Gastroesophageal sphincter (tissue), 4 donors: ENCODE results near the gene SLC13A1. TPM values are rescaled to one million over a fixed set of nuclear protein-coding genes. Genes with fewer than 3 reads are reported as not detected.

Source experiments
- ATAC-seq: fragments of 150-250 bp; one replicate; pipeline ENCODE4 v1.9.1; 2016; ENCODE audit warnings: mild to moderate bottlenecking, moderate library complexity
- H3K27ac ChIP-seq, 4 donors: fragments of 200-600 bp; sonication (generic) in 3 of 4; 1 replicate in 3 of 4; 2 replicates in 1 of 4; pipeline ENCODE4 v1.5.1; 2016 to 2019
- H3K27me3 ChIP-seq: fragments of 200-600 bp; sonication (generic); one replicate; pipeline ENCODE4 v1.5.1; 2019
- H3K36me3 ChIP-seq, 2 donors: fragments of 200-600 bp; sonication (generic); one replicate each; pipeline ENCODE4 v1.5.1; 2019; ENCODE audit warnings: control low read depth in 1 of 2
- H3K4me1 ChIP-seq, 3 donors: fragments of 200-600 bp; sonication (generic); 1 replicate in 2 of 3; 2 replicates in 1 of 3; pipeline ENCODE4 v1.5.1; 2016 to 2019; ENCODE audit warnings: control low read depth in 2 of 3
- H3K4me3 ChIP-seq, 2 donors: fragments of 200-600 bp; sonication (generic); one replicate each; pipeline ENCODE4 v1.5.1; 2019; ENCODE audit warnings: mild to moderate bottlenecking in 1 of 2, moderate library complexity in 1 of 2
- H3K9me3 ChIP-seq, 3 donors: fragments of 200-600 bp; sonication (generic); one replicate each; pipeline ENCODE4 v1.5.1; 2017 to 2019; ENCODE audit warnings: control low read depth in 2 of 3
- EP300 ChIP-seq: sonication (generic); formaldehyde crosslinking; IDR thresholded peaks from one replicate; pipeline ENCODE4 v1.6.1; 2017; ENCODE audit warnings: antibody characterized with exemption, mild to moderate bottlenecking
- POLR2A ChIP-seq, 2 donors: fragments of 450-650 bp; IDR thresholded peaks; one replicate each; pipeline ENCODE4 v1.6.1; 2017; ENCODE audit warnings: antibody characterized with exemption in 2 of 2, mild to moderate bottlenecking in 2 of 2, moderate library complexity in 1 of 2
- POLR2AphosphoS5 ChIP-seq: sonication (generic); formaldehyde crosslinking; IDR thresholded peaks from one replicate; pipeline ENCODE4 v1.6.1; 2017; ENCODE audit warnings: antibody characterized with exemption
- WGBS, 2 donors: methylation state at CpG; one replicate each; pipeline ENCODE4 v1.1.5; 2018; ENCODE audit warnings: low coverage in 1 of 2; 5-methylcytosine and 5-hydroxymethylcytosine counted together
- total RNA-seq, 4 donors: library from RNA; depleted of rRNA; stranded (reverse); fragments of >200 nt; gene quantifications; one replicate each; pipeline ENCODE4 v1.1.0, GENCODE V29; 2016
- TF ChIP-seq, protein P1 (sequence below), 4 experiments: fragments of 200-600 bp in 2 of 4; fragments of 450-650 bp in 2 of 4; sonication (generic) in 1 of 4; IDR thresholded peaks; one replicate each; pipeline ENCODE4 v1.5.1; 2017 to 2019; ENCODE audit warnings: antibody characterized with exemption in 4 of 4, mild to moderate bottlenecking in 2 of 4, moderate library complexity in 2 of 4

SLC13A1 gene
- total RNA-seq, 4 donors from 2014 or later = not detected

DNA sequence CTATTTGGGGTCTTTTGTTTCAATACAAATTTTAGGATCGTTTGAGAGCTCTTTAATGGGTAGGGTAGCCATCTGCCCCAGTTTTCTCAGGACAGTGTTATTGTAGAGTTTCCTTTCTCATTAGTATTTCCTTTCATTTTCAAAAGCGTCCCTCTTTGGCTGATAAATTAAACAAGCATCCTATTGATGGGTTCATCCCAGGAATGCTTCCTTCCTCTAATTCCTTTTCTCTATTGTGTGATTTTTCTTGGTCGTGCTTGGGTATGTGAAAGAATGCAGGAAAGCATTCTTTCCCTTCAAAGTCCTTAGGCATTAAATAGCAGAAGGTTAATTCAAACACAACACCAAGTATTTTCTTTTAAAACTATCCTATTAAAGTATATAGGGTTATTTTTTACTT, 14.0 kb downstream of the SLC13A1 start:
- peaks cover 0 to 13% (median 0%) of the 10 kb centered on the region in 3 donors for H3K9me3 ChIP-seq
- WGBS, 2 donors = 39 to 75% methylated on average over 3 of the region's 3 CpGs
- H3K36me3 ChIP-seq = no peaks in the 10 kb centered on the region
- no peaks in the 10 kb centered on the region for H3K4me1 ChIP-seq
- no peak overlapping the region for H3K27ac ChIP-seq
- TF ChIP-seq POLR2A (IDR thresholded peaks at IDR 0.05) (no peak), EP300 (no peak), POLR2AphosphoS5 (no peak)
- TF ChIP-seq, protein P1, sequence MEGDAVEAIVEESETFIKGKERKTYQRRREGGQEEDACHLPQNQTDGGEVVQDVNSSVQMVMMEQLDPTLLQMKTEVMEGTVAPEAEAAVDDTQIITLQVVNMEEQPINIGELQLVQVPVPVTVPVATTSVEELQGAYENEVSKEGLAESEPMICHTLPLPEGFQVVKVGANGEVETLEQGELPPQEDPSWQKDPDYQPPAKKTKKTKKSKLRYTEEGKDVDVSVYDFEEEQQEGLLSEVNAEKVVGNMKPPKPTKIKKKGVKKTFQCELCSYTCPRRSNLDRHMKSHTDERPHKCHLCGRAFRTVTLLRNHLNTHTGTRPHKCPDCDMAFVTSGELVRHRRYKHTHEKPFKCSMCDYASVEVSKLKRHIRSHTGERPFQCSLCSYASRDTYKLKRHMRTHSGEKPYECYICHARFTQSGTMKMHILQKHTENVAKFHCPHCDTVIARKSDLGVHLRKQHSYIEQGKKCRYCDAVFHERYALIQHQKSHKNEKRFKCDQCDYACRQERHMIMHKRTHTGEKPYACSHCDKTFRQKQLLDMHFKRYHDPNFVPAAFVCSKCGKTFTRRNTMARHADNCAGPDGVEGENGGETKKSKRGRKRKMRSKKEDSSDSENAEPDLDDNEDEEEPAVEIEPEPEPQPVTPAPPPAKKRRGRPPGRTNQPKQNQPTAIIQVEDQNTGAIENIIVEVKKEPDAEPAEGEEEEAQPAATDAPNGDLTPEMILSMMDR (IDR thresholded peaks at IDR 0.05) = no peak
- H3K27me3 ChIP-seq = no peaks in the 10 kb centered on the region
- H3K4me3 ChIP-seq = no peak overlapping the region
- no peak for ATAC-seq

DNA sequence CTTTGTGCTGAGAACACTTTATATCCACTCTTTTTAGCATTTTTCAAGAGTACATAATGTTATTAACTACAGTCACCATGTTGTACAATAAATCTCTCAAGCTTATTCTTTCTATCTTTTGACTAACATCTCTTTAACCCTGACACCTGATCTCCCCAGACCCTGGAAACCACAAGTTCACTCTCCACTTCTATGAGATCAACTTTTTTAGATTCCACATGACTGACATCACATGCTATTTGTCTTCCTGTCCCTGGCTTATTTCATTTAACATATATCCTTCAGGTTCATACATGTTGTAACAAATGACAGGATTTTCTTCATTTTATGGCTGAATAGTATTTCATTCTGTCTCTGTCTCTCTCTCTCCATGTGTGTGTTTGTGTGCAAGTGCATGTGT, 15.5 kb downstream of the SLC13A1 start:
- no peak for ATAC-seq
- no peaks in the 10 kb centered on the region for H3K27me3 ChIP-seq

DNA sequence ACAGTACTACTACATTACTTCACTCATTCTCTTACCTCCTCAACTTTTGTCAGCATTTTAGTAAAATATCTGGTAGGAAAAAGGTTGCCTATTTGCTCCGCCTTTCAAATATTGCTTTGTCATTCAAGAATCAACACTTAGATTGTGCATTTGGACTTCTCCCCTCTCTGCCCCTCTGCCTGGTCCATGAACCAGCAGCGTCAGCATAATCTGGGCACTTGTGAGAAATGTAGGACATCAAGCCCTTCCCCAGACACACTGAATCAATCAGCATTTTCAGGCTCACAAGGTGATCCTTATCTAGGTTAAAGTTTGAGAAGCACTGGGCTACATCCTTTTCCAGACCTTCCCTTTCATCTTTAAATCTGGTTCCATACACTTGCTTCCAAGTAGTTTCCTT, 16.3 kb downstream of the SLC13A1 start:
- H3K4me1 ChIP-seq = no peaks in the 10 kb centered on the region
- no peaks in the 10 kb centered on the region for H3K27me3 ChIP-seq
- no peaks in the 10 kb centered on the region for H3K36me3 ChIP-seq
- peaks cover 0 to 13% (median 0%) of the 10 kb centered on the region in 3 donors for H3K9me3 ChIP-seq
- TF ChIP-seq POLR2A (IDR thresholded peaks at IDR 0.05) (no peak), EP300 (no peak), POLR2AphosphoS5 (no peak)
- TF ChIP-seq, protein P1 (IDR thresholded peaks at IDR 0.05) = no peak
- no peak for ATAC-seq
- H3K4me3 ChIP-seq = no peak overlapping the region
- WGBS, 2 donors = 87 to 90% methylated on average over 2 of the region's 2 CpGs
- no peak overlapping the region for H3K27ac ChIP-seq

More for the DNA sequence above, 15.5 kb downstream of the SLC13A1 start:
- Histone ChIP-seq H3K4me1 (no peaks in the 10 kb centered on the region), H3K27ac (no peak overlapping the region), H3K9me3 (peaks cover 0 to 13% (median 0%) of the 10 kb centered on the region in 3 donors), H3K36me3 (no peaks in the 10 kb centered on the region), H3K4me3 (no peak overlapping the region)
- TF ChIP-seq POLR2AphosphoS5 (no peak), POLR2A (IDR thresholded peaks at IDR 0.05) (no peak), EP300 (no peak)
- TF ChIP-seq, protein P1 (IDR thresholded peaks at IDR 0.05) = no peak

DNA sequence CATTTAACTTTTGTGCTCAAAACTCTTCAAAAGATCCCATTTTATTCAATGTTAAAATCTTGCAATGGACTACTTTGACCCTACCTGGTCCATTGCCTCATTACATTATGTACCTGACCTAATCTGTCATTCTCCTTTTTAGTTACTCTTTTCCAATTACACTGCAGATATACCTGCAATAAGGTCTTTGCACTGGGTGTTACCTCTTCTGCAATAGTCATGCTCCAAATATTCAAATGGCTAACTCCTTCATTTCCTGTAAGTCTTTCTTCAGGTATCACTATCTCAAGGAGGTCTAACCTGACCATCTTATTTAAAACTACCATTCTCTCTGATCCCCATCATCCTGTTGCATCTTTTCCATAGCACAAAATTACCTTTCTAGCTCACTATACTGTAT, 22.3 kb downstream of the SLC13A1 start:
- H3K4me3 ChIP-seq = no peak overlapping the region
- H3K36me3 ChIP-seq = no peaks in the 10 kb centered on the region
- H3K27me3 ChIP-seq = no peaks in the 10 kb centered on the region
- H3K4me1 ChIP-seq = no peaks in the 10 kb centered on the region
- no peaks in the 10 kb centered on the region for H3K9me3 ChIP-seq
- TF ChIP-seq, protein P1 (IDR thresholded peaks at IDR 0.05) = no peak
- TF ChIP-seq POLR2AphosphoS5 (no peak), EP300 (no peak), POLR2A (IDR thresholded peaks at IDR 0.05) (no peak)
- no peak overlapping the region for H3K27ac ChIP-seq
- no peak for ATAC-seq

DNA sequence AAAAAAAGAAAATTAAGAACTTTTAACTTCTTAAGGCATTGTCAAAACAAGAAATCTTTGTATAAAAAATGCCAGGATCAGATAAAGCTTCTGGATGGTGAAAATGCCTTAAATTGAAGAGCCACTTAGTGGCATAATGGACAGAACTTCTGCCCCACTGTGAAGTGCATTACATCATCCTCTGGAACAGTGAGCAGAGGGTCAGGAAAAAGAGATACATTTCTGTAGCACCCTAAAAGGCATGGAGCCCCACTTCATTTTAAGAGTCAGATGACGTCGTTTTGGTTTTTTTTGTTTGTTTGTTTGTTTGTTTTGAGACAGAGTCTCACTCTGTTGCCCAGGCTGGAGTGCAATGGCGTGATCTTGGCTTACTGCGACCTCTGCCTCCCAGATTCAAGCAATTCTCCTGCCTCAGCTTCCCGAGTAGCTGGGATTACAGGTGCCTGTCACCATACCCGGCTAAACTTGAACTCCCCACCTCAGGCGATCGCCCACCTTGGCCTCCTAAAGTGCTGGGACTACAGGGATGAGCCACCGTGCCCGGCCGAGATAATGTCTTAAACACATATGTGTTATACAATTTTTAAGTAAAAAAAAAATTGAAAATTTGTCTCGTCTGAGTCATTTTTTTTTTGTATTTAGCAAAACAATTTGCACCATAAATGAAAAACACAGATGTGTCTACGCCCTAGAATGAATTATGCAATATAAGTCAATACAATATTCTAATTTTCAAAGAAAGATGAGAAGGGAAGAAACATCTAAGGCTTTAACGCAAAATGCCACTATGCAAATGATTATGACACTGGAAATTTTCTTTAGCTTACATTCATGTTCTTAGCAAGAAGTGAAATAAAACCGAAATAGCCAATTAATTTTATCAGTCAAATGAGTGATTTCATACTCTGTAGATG, 29.2 kb downstream of the SLC13A1 start:
- Histone ChIP-seq H3K27me3 (no peaks in the 10 kb centered on the region), H3K9me3 (no peaks in the 10 kb centered on the region), H3K4me1 (no peaks in the 10 kb centered on the region), H3K4me3 (no peak overlapping the region), H3K36me3 (no peaks in the 10 kb centered on the region), H3K27ac (no peak overlapping the region)
- ATAC-seq = no peak
- TF ChIP-seq POLR2A (IDR thresholded peaks at IDR 0.05) (no peak), EP300 (no peak), POLR2AphosphoS5 (no peak)
- TF ChIP-seq, protein P1 (IDR thresholded peaks at IDR 0.05) = no peak
- 86 to 88% methylated on average over 10 to 13 of the region's 15 CpGs for WGBS, 2 donors
